Measurements from ENCODE around the gene SLC25A17. TPM values are rescaled to one million over a fixed set of nuclear protein-coding genes. Genes with fewer than 3 reads are reported as not detected.
"Not testable (repeated sequence)": the region's sequence is repeated elsewhere in the genome, so short reads cannot be mapped to it uniquely, and the experiment has no call there.

Gene SLC25A17
- total RNA-seq, 1 experiment from 2014 or later: 51.6 TPM

- no peak for TF ChIP-seq EZH2 (IDR thresholded peaks at IDR 0.05; ENCODE audit: borderline replicate concordance, low read depth, low read length, poor library complexity, severe bottlenecking)
- no peak for TF ChIP-seq CTCF (conservative IDR thresholded peaks at IDR 0.05; ENCODE audit: low read depth, low read length)
- Histone ChIP-seq H3K4me1 (ENCODE audit: insufficient read depth, low read length, poor library complexity, severe bottlenecking) (peaks cover 20% of the 10 kb centered on the region), H3K4me3 (ENCODE audit: low read depth, low read length, poor library complexity, severe bottlenecking) (peak overlapping the region; percentile 75), H3K27ac (ENCODE audit: low read depth, low read length, poor library complexity, severe bottlenecking) (peak overlapping the region; percentile 71), H3K9me3 (ENCODE audit: low read depth, low read length, poor library complexity, severe bottlenecking) (no peaks in the 10 kb centered on the region), H3K27me3 (replicated peaks; ENCODE audit: insufficient read depth, low read depth, low read length, poor library complexity) (no peaks in the 10 kb centered on the region), H3K36me3 (ENCODE audit: insufficient read depth, low read length, poor library complexity, severe bottlenecking) (peaks cover 19% of the 10 kb centered on the region)
- CTCF ChIA-PET: no interaction called here
- DNase-seq (ENCODE audit: low spot score): no peak
- POLR2A ChIA-PET (ENCODE audit: low non-redundant PET): no interaction called here
- BruUV-seq (replicated peaks): no TSS peak
- intact Hi-C loops (cut with micrococcal nuclease; ENCODE audit: unreplicated experiment): no loop called here
Measured at GRCh38 chr22:40853961-40854360, 34.8 kb upstream of the SLC25A17 start.

- no peak for TF ChIP-seq CTCF (conservative IDR thresholded peaks at IDR 0.05; ENCODE audit: low read depth, low read length)
- no peak for TF ChIP-seq EZH2 (IDR thresholded peaks at IDR 0.05; ENCODE audit: borderline replicate concordance, low read depth, low read length, poor library complexity, severe bottlenecking)
- peak overlapping the region; percentile 75 for H3K4me3 ChIP-seq (ENCODE audit: low read depth, low read length, poor library complexity, severe bottlenecking)
- H3K36me3 ChIP-seq (ENCODE audit: insufficient read depth, low read length, poor library complexity, severe bottlenecking): peaks cover 25% of the 10 kb centered on the region
- no TSS peak for BruUV-seq (replicated peaks)
- intact Hi-C loops (cut with micrococcal nuclease; ENCODE audit: unreplicated experiment): no loop called here
- no peaks in the 10 kb centered on the region for H3K9me3 ChIP-seq (ENCODE audit: low read depth, low read length, poor library complexity, severe bottlenecking)
- ChIA-PET CTCF (no interaction called here), POLR2A (ENCODE audit: low non-redundant PET) (no interaction called here)
- no peak for DNase-seq (ENCODE audit: low spot score)
- peak overlapping the region; percentile 71 for H3K27ac ChIP-seq (ENCODE audit: low read depth, low read length, poor library complexity, severe bottlenecking)
- H3K4me1 ChIP-seq (ENCODE audit: insufficient read depth, low read length, poor library complexity, severe bottlenecking): peaks cover 20% of the 10 kb centered on the region
- no peaks in the 10 kb centered on the region for H3K27me3 ChIP-seq (replicated peaks; ENCODE audit: insufficient read depth, low read depth, low read length, poor library complexity)
Measured at GRCh38 chr22:40853333-40853732, 34.2 kb upstream of the SLC25A17 start.

- H3K4me3 ChIP-seq (ENCODE audit: low read depth, low read length, poor library complexity, severe bottlenecking); DNase-seq (ENCODE audit: low spot score); H3K9me3 ChIP-seq (ENCODE audit: low read depth, low read length, poor library complexity, severe bottlenecking); H3K27me3 ChIP-seq (replicated peaks; ENCODE audit: insufficient read depth, low read depth, low read length, poor library complexity); POLR2A ChIA-PET (ENCODE audit: low non-redundant PET); BruUV-seq (replicated peaks); H3K4me1 ChIP-seq (ENCODE audit: insufficient read depth, low read length, poor library complexity, severe bottlenecking); CTCF ChIA-PET; H3K27ac ChIP-seq (ENCODE audit: low read depth, low read length, poor library complexity, severe bottlenecking); intact Hi-C loops (cut with micrococcal nuclease; ENCODE audit: unreplicated experiment): not testable (repeated sequence)
- H3K36me3 ChIP-seq (ENCODE audit: insufficient read depth, low read length, poor library complexity, severe bottlenecking): peaks cover 99% of the 10 kb centered on the region
Measured at GRCh38 chr22:40845816-40846215, 26.7 kb upstream of the SLC25A17 start.

GRCh38 chr22:40844951-40845350 is 25.8 kb upstream of the SLC25A17 start:
- no peak for TF ChIP-seq EZH2 (IDR thresholded peaks at IDR 0.05; ENCODE audit: borderline replicate concordance, low read depth, low read length, poor library complexity, severe bottlenecking)
- TF ChIP-seq CTCF (conservative IDR thresholded peaks at IDR 0.05; ENCODE audit: low read depth, low read length): no peak
- peaks cover 98% of the 10 kb centered on the region for H3K36me3 ChIP-seq (ENCODE audit: insufficient read depth, low read length, poor library complexity, severe bottlenecking)
- ChIA-PET POLR2A (ENCODE audit: low non-redundant PET) (no interaction called here), CTCF (no interaction called here)
- peaks cover 5% of the 10 kb centered on the region for H3K4me1 ChIP-seq (ENCODE audit: insufficient read depth, low read length, poor library complexity, severe bottlenecking)
- H3K9me3 ChIP-seq (ENCODE audit: low read depth, low read length, poor library complexity, severe bottlenecking): no peaks in the 10 kb centered on the region
- H3K4me3 ChIP-seq (ENCODE audit: low read depth, low read length, poor library complexity, severe bottlenecking): no peak overlapping the region
- no TSS peak for BruUV-seq (replicated peaks)
- intact Hi-C loops (cut with micrococcal nuclease; ENCODE audit: unreplicated experiment): no loop called here
- H3K27me3 ChIP-seq (replicated peaks; ENCODE audit: insufficient read depth, low read depth, low read length, poor library complexity): no peaks in the 10 kb centered on the region
- no peak for DNase-seq (ENCODE audit: low spot score)
- no peak overlapping the region for H3K27ac ChIP-seq (ENCODE audit: low read depth, low read length, poor library complexity, severe bottlenecking)
